ENCODE results near the gene CRISP1. TPM values are rescaled to one million over a fixed set of nuclear protein-coding genes. Genes with fewer than 3 reads are reported as not detected.

CRISP1 gene
- polyA plus RNA-seq, 4 donors = 0.16 TPM; not detected in 3

DNA sequence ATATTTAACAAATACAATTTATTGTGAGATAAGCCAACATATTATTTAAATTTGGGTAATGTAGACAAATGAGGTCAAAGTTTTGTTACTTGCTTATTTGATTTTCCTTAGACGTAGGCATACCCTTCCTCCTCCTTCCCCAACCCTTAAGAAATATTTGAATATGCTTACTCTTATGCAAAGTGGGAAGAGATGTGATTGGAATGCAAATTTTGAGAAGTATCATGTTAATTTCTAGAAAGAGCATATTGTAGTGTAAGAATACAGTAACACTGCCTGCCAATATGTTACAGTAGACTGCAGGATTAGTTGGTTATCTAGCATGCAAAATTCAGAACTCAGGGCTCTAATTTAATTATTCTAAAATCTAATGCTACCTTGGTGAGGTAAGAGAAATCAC lies 32.9 kb downstream of the CRISP1 start:
- no peaks in the 10 kb centered on the region for H3K9me3 ChIP-seq (ENCODE audit: control insufficient read depth in 2 of 2, insufficient read depth in 1 of 2, low read depth in 1 of 2, low read length in 1 of 2)
- H3K4me1 ChIP-seq (ENCODE audit: control insufficient read depth in 3 of 3, insufficient read depth in 2 of 3, low read depth in 1 of 3, low read length in 2 of 3) = no peaks in the 10 kb centered on the region
- no peaks in the 10 kb centered on the region for H3K27me3 ChIP-seq (ENCODE audit: control insufficient read depth in 3 of 3, insufficient read depth in 3 of 3, low read length in 3 of 3)
- WGBS, 3 donors = 61 to 84% (median 78%) methylated on average over 1 of the region's 1 CpG
- no peaks in the 10 kb centered on the region for H3K36me3 ChIP-seq (ENCODE audit: control insufficient read depth in 3 of 3, insufficient read depth in 2 of 3, low read depth in 1 of 3, low read length in 3 of 3)
- no peak for FAIRE-seq
- no peak overlapping the region for H3K4me3 ChIP-seq (ENCODE audit: low read depth in 1 of 3, low read length in 3 of 3)
- H3K27ac ChIP-seq (ENCODE audit: low read depth in 1 of 3, low read length in 2 of 3) = no peak overlapping the region
- no peak for DNase-seq

DNA sequence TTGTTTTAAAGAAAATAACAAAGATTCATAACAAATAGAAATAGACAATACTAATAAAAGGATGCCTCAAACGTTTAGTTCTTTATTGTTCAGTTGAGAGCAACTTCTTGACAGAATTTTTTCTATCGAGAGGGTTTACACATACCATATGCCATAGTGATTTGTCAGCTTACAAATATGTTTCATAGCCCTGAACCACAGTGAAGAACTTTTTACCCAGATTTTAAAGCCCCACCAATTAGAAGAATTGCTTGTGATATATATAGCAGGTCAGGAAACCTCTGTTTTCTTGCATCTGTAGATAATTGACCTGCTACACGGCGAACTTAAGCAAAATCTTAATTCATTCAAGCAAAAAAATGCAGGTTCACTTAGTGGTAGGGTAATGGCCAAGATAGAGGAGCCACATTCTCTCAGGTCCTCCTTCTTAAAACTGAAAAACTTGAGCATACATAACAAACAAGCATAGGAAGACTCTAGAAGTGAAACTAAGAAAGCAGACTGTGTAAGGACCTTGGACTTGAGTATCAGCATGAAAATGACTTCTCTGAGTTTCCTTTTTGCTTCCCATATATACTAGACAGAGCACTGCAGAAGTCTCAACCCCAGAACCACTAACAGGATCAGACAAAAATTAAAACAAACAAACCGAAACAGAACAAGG lies 39.5 kb downstream of the CRISP1 start:
- FAIRE-seq (no peak), DNase-seq (peak; percentile 56 to 60)
- Histone ChIP-seq H3K36me3 (ENCODE audit: control insufficient read depth in 3 of 3, insufficient read depth in 2 of 3, low read depth in 1 of 3, low read length in 3 of 3) (no peaks in the 10 kb centered on the region), H3K4me3 (ENCODE audit: low read depth in 1 of 3, low read length in 3 of 3) (no peak overlapping the region), H3K27ac (ENCODE audit: low read depth in 1 of 3, low read length in 2 of 3) (peak overlapping the region in 1 of 3 donors; percentile 50), H3K4me1 (ENCODE audit: control insufficient read depth in 3 of 3, insufficient read depth in 2 of 3, low read depth in 1 of 3, low read length in 2 of 3) (no peaks in the 10 kb centered on the region), H3K9me3 (ENCODE audit: control insufficient read depth in 2 of 2, insufficient read depth in 1 of 2, low read depth in 1 of 2, low read length in 1 of 2) (no peaks in the 10 kb centered on the region), H3K27me3 (ENCODE audit: control insufficient read depth in 3 of 3, insufficient read depth in 3 of 3, low read length in 3 of 3) (no peaks in the 10 kb centered on the region)
- WGBS, 3 donors = 20 to 28% (median 21%) methylated on average over 5 of the region's 5 CpGs

DNA sequence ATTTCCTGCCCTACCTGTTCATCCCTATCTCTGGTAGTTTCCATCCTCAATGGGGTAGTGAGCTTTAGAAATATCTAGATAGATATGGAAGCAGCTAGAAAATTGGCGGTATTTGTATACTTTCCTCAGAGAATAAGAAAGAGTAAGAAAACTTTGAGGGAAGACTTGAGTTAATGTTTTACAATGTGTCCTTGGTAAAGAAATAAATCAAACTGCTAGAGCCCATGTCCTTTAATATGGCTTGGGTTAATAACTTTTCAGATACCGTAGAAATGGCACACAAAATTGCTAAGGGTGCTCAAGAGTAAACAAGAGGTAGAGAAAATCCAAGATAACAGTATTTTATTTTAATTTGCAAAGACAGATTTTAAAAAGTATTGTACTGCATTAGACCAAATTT lies 51.2 kb downstream of the CRISP1 start:
- H3K4me1 ChIP-seq (ENCODE audit: control insufficient read depth in 3 of 3, insufficient read depth in 2 of 3, low read depth in 1 of 3, low read length in 2 of 3) = no peaks in the 10 kb centered on the region
- H3K36me3 ChIP-seq (ENCODE audit: control insufficient read depth in 3 of 3, insufficient read depth in 2 of 3, low read depth in 1 of 3, low read length in 3 of 3) = no peaks in the 10 kb centered on the region
- 24 to 66% (median 37%) methylated on average over 2 of the region's 2 CpGs for WGBS, 3 donors
- H3K27ac ChIP-seq (ENCODE audit: low read depth in 1 of 3, low read length in 2 of 3) = no peak overlapping the region
- DNase-seq = no peak
- H3K9me3 ChIP-seq (ENCODE audit: control insufficient read depth in 2 of 2, insufficient read depth in 1 of 2, low read depth in 1 of 2, low read length in 1 of 2) = no peaks in the 10 kb centered on the region
- H3K27me3 ChIP-seq (ENCODE audit: control insufficient read depth in 3 of 3, insufficient read depth in 3 of 3, low read length in 3 of 3) = no peaks in the 10 kb centered on the region
- no peak for FAIRE-seq
- no peak overlapping the region for H3K4me3 ChIP-seq (ENCODE audit: low read depth in 1 of 3, low read length in 3 of 3)

DNA sequence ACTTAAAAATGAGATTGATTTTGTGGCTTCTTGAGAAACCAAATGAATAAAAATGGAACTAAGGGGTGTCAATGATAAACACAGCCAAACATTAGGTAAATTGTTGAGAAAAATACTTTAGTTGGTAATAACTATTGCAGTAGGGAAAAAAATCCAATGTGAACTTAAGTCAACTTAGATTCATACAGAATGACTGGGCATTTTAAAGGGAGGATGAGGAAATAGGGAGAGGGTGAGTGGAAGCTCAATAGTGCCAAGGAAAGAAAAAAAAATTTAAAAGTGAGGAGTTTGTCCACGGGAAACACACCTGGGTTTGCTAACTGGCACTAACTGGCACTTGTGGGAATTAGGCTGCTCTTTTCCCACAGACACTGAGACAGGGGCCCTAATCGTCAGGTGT lies 53.1 kb downstream of the CRISP1 start:
- FAIRE-seq = no peak
- Histone ChIP-seq H3K36me3 (ENCODE audit: control insufficient read depth in 3 of 3, insufficient read depth in 2 of 3, low read depth in 1 of 3, low read length in 3 of 3) (no peaks in the 10 kb centered on the region), H3K27ac (ENCODE audit: low read depth in 1 of 3, low read length in 2 of 3) (no peak overlapping the region), H3K27me3 (ENCODE audit: control insufficient read depth in 3 of 3, insufficient read depth in 3 of 3, low read length in 3 of 3) (no peaks in the 10 kb centered on the region), H3K4me3 (ENCODE audit: low read depth in 1 of 3, low read length in 3 of 3) (no peak overlapping the region), H3K4me1 (ENCODE audit: control insufficient read depth in 3 of 3, insufficient read depth in 2 of 3, low read depth in 1 of 3, low read length in 2 of 3) (no peaks in the 10 kb centered on the region), H3K9me3 (ENCODE audit: control insufficient read depth in 2 of 2, insufficient read depth in 1 of 2, low read depth in 1 of 2, low read length in 1 of 2) (no peaks in the 10 kb centered on the region)
- 72 to 78% (median 74%) methylated on average over 2 of the region's 2 CpGs for WGBS, 3 donors
- no peak for DNase-seq

DNA sequence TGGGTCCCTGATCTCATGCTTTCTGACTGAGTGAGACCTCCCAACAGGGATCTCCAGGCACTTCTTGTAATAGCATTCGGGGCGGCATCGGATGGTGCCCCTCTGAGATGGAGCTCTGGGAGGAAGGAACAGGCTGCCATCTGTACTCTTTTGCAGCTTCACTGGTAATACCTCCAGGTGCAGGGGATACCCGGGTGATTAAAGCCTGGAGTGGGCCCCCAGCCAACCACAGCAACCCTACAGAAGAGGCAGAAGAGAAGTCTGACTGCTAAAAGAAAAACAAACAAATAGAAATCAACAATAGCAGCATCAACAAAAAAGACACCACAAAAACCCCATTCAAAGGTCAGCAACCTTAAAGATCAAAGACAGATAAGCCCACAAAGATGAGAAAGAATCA lies 60.2 kb downstream of the CRISP1 start:
- H3K27ac ChIP-seq (ENCODE audit: low read depth in 1 of 3, low read length in 2 of 3) = no peak overlapping the region
- no peaks in the 10 kb centered on the region for H3K27me3 ChIP-seq (ENCODE audit: control insufficient read depth in 3 of 3, insufficient read depth in 3 of 3, low read length in 3 of 3)
- peaks cover 0 to 14% (median 0%) of the 10 kb centered on the region in 3 donors for H3K36me3 ChIP-seq (ENCODE audit: control insufficient read depth in 3 of 3, insufficient read depth in 2 of 3, low read depth in 1 of 3, low read length in 3 of 3)
- 83 to 90% (median 89%) methylated on average over 4 of the region's 4 CpGs for WGBS, 3 donors
- H3K9me3 ChIP-seq (ENCODE audit: control insufficient read depth in 2 of 2, insufficient read depth in 1 of 2, low read depth in 1 of 2, low read length in 1 of 2) = peaks cover 0 to 6% of the 10 kb centered on the region in 2 donors
- no peak overlapping the region for H3K4me3 ChIP-seq (ENCODE audit: low read depth in 1 of 3, low read length in 3 of 3)
- DNase-seq (no peak), FAIRE-seq (no peak)
- no peaks in the 10 kb centered on the region for H3K4me1 ChIP-seq (ENCODE audit: control insufficient read depth in 3 of 3, insufficient read depth in 2 of 3, low read depth in 1 of 3, low read length in 2 of 3)

DNA sequence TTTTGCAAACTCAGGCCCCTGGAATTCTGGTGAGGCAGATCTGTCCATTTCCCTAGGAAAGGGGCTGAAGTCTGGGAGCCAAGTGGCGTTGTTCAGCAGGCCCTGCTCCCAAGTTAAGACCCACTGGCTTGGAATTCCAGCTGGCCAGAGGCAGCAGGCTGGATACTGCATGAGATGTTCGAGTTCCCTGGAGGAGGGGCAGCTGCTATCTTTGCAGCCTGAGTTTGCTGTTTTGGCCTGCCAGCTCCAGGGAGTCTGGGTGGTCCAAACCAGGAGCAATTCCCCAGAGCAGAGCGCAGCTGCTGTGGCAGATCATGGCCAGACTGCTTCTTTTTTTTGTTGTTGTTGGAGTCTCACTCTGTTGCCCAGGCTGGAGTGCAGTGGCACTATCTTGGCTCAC lies 61.1 kb downstream of the CRISP1 start:
- no peak for FAIRE-seq
- peaks cover 0 to 6% of the 10 kb centered on the region in 2 donors for H3K9me3 ChIP-seq (ENCODE audit: control insufficient read depth in 2 of 2, insufficient read depth in 1 of 2, low read depth in 1 of 2, low read length in 1 of 2)

DNA sequence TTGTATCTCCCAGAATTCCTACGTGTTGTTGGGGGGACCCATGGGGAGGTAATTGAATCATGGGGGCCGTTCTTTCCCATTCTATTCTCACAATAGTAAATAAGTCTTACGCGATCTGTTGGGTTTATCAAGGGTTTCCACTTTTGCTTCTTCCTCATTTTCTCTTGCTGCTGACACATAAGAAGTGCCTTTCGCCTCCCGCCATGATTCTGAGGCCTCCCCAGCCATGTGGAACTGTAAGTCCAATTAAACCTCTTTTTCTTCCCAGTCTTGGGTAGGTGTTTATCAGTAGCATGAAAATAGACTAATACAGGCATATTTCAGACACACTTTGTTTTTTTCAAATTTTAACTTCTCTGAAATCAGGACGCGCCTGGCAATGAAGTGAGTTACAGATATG lies 64.8 kb downstream of the CRISP1 start:
- DNase-seq (no peak), FAIRE-seq (no peak)
- Histone ChIP-seq H3K27ac (ENCODE audit: low read depth in 1 of 3, low read length in 2 of 3) (no peak overlapping the region), H3K36me3 (ENCODE audit: control insufficient read depth in 3 of 3, insufficient read depth in 2 of 3, low read depth in 1 of 3, low read length in 3 of 3) (peaks cover 0 to 14% (median 0%) of the 10 kb centered on the region in 3 donors), H3K4me3 (ENCODE audit: low read depth in 1 of 3, low read length in 3 of 3) (no peak overlapping the region), H3K27me3 (ENCODE audit: control insufficient read depth in 3 of 3, insufficient read depth in 3 of 3, low read length in 3 of 3) (no peaks in the 10 kb centered on the region), H3K9me3 (ENCODE audit: control insufficient read depth in 2 of 2, insufficient read depth in 1 of 2, low read depth in 1 of 2, low read length in 1 of 2) (peaks cover 0 to 6% of the 10 kb centered on the region in 2 donors), H3K4me1 (ENCODE audit: control insufficient read depth in 3 of 3, insufficient read depth in 2 of 3, low read depth in 1 of 3, low read length in 2 of 3) (no peaks in the 10 kb centered on the region)
- 91 to 93% (median 91%) methylated on average over 8 of the region's 8 CpGs for WGBS, 3 donors

More for the DNA sequence above, 61.1 kb downstream of the CRISP1 start:
- DNase-seq = no peak
- no peaks in the 10 kb centered on the region for H3K4me1 ChIP-seq (ENCODE audit: control insufficient read depth in 3 of 3, insufficient read depth in 2 of 3, low read depth in 1 of 3, low read length in 2 of 3)
- WGBS, 3 donors = 56 to 61% (median 58%) methylated on average over 3 of the region's 3 CpGs
- H3K27ac ChIP-seq (ENCODE audit: low read depth in 1 of 3, low read length in 2 of 3) = no peak overlapping the region
- H3K27me3 ChIP-seq (ENCODE audit: control insufficient read depth in 3 of 3, insufficient read depth in 3 of 3, low read length in 3 of 3) = no peaks in the 10 kb centered on the region
- H3K36me3 ChIP-seq (ENCODE audit: control insufficient read depth in 3 of 3, insufficient read depth in 2 of 3, low read depth in 1 of 3, low read length in 3 of 3) = peaks cover 0 to 14% (median 0%) of the 10 kb centered on the region in 3 donors
- no peak overlapping the region for H3K4me3 ChIP-seq (ENCODE audit: low read depth in 1 of 3, low read length in 3 of 3)

DNA sequence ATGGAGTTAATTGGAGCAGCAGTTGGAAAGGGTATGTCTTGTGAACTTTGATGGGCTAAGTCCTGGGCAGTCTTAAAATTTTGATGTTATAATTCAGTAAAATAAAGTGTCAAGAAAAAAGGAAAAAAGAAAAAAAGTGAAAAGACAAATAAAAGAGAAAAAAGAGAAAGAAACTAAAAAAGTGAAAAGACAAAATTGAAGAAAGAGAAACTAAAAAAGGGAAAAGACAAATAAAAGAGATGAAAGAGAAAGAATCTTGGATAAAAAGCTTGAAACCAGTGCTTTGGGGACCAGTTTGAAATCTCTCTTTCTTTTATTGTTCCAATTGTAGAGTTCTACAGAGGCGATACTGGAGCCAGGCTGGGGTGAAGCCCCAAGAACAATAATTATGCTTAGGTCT lies 67.2 kb downstream of the CRISP1 start:
- Histone ChIP-seq H3K27me3 (ENCODE audit: control insufficient read depth in 3 of 3, insufficient read depth in 3 of 3, low read length in 3 of 3) (no peaks in the 10 kb centered on the region), H3K4me3 (ENCODE audit: low read depth in 1 of 3, low read length in 3 of 3) (no peak overlapping the region), H3K9me3 (ENCODE audit: control insufficient read depth in 2 of 2, insufficient read depth in 1 of 2, low read depth in 1 of 2, low read length in 1 of 2) (no peaks in the 10 kb centered on the region), H3K4me1 (ENCODE audit: control insufficient read depth in 3 of 3, insufficient read depth in 2 of 3, low read depth in 1 of 3, low read length in 2 of 3) (no peaks in the 10 kb centered on the region), H3K36me3 (ENCODE audit: control insufficient read depth in 3 of 3, insufficient read depth in 2 of 3, low read depth in 1 of 3, low read length in 3 of 3) (no peaks in the 10 kb centered on the region), H3K27ac (ENCODE audit: low read depth in 1 of 3, low read length in 2 of 3) (no peak overlapping the region)
- DNase-seq = no peak
- FAIRE-seq = no peak
- 92 to 100% (median 96%) methylated on average over 1 of the region's 1 CpG for WGBS, 3 donors

All from small intestine (tissue), 7 donors.